ENCODE data around the gene SUGT1.

SUGT1 gene

DNA sequence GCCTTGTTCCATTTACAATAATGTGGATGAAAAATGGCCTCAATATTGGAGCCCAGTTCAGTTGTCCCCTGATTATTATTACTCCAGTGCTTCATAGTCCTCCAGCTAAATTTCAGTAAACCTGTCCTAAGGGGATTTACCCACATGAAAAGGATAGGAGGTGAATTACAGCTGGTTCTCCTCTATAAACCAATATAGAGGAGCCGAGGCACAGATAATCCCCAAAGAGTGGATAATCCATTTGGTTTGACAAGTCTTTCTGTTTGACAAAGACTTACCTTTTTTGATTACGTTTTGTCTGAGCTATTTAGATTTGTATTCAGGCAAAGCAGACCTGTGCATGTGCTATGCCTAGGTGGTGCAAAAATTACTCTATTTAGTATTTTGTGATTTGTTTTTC lies 84.3 kb downstream of the SUGT1 start:
- Histone ChIP-seq H3K27ac (ENCODE audit: low read length) (no peak overlapping the region), H3K9me3 (ENCODE audit: control insufficient read depth, insufficient read depth, low read length) (no peaks in the 10 kb centered on the region), H3K27me3 (ENCODE audit: control insufficient read depth, insufficient read depth, low read length) (no peaks in the 10 kb centered on the region), H3K4me3 (ENCODE audit: low read length) (no peak overlapping the region), H3K36me3 (ENCODE audit: control insufficient read depth, insufficient read depth, low read length) (peaks cover 2% of the 10 kb centered on the region; the same call in 1 of the 2 replicates), H3K4me1 (ENCODE audit: control insufficient read depth, insufficient read depth, low read length) (peaks cover 8% of the 10 kb centered on the region; the same call in 1 of the 2 replicates)
- DNase-seq (ENCODE audit: low read depth, low spot score), result no peak
- WGBS (ENCODE audit: insufficient coverage, insufficient read length), result no CpG with 5 or more reads among the region's 2 CpGs

DNA sequence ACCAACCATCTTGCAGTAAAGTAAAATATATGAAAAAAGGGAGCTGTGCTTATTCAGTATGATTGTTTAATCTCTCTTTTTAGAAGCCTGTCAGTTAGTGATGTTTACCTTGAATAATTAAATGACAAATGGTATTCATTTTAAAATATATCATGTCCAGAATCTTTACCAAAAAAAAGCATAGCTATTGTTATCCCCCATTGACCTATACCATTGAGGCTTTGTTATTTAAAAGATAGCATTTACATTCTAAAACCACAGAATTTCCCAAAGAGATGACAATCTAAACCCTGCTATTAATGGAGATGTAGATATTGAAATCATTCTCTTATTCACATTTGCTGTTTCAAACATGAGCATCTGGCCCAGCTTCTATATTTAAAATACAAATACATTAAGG lies 84.8 kb downstream of the SUGT1 start:
- Histone ChIP-seq H3K36me3 (ENCODE audit: control insufficient read depth, insufficient read depth, low read length) (peaks cover 2% of the 10 kb centered on the region; the same call in 1 of the 2 replicates), H3K27me3 (ENCODE audit: control insufficient read depth, insufficient read depth, low read length) (no peaks in the 10 kb centered on the region), H3K9me3 (ENCODE audit: control insufficient read depth, insufficient read depth, low read length) (no peaks in the 10 kb centered on the region), H3K27ac (ENCODE audit: low read length) (no peak overlapping the region), H3K4me3 (ENCODE audit: low read length) (no peak overlapping the region), H3K4me1 (ENCODE audit: control insufficient read depth, insufficient read depth, low read length) (peaks cover 8% of the 10 kb centered on the region; the same call in 1 of the 2 replicates)
- DNase-seq (ENCODE audit: low read depth, low spot score), result no peak

- H3K27ac ChIP-seq (ENCODE audit: low read length), result peak overlapping the region; percentile 34
- no peaks in the 10 kb centered on the region for H3K27me3 ChIP-seq (ENCODE audit: control insufficient read depth, insufficient read depth, low read length)
- WGBS (ENCODE audit: insufficient coverage, insufficient read length), result no CpG with 5 or more reads among the region's 4 CpGs
- DNase-seq (ENCODE audit: low read depth, low spot score), result no peak
- no peak overlapping the region for H3K4me3 ChIP-seq (ENCODE audit: low read length)
- peaks cover 8% of the 10 kb centered on the region; the same call in 1 of the 2 replicates for H3K4me1 ChIP-seq (ENCODE audit: control insufficient read depth, insufficient read depth, low read length)
- H3K9me3 ChIP-seq (ENCODE audit: control insufficient read depth, insufficient read depth, low read length), result no peaks in the 10 kb centered on the region
- H3K36me3 ChIP-seq (ENCODE audit: control insufficient read depth, insufficient read depth, low read length), result peaks cover under 1% of the 10 kb centered on the region; the same call in 1 of the 2 replicates
These were observed 85.3 kb downstream of the SUGT1 start for GRCh38 chr13:52737965-52738364.

DNA sequence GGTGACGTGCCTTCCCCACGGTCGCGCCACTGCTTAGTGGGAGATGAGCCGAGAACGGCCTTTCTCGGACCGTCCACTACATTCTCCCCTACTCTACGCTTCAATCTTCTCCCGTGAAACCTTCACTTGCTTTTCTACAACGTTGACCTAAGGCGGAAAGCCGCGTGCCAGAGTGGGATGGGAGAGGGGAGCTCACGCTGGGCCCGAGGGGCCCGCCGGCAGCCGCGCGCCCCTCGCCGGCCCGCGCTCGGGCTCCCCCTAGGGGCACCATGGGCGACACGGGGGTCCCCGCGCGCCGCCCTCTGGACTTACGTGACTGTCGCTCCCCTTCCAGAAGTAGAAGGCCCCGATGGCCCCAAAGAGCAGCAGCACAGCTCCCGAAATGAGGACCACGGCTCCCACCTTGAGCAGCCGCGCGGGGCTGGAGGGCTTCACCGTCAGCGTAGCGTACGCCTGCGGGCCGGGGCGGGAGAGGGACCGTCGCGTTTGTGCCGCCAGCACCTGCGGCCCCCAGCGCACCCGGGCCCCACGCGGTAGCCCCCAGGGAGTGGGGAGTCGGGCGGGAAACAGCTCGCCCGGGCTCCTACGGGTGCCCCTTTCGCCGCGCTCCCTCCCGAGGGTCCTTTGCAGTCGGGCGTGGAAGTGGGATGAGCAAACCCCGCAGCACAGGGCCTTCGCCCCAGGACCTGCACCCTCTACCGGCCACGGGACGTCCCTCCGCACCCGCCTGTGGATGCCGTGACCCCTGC lies 86.3 kb downstream of the SUGT1 start:
- DNase-seq (ENCODE audit: low read depth, low spot score), result no peak
- H3K27me3 ChIP-seq (ENCODE audit: control insufficient read depth, insufficient read depth, low read length), result no peaks in the 10 kb centered on the region
- no peaks in the 10 kb centered on the region for H3K9me3 ChIP-seq (ENCODE audit: control insufficient read depth, insufficient read depth, low read length)
- WGBS (ENCODE audit: insufficient coverage, insufficient read length), result no CpG with 5 or more reads among the region's 75 CpGs
- H3K4me3 ChIP-seq (ENCODE audit: low read length), result peak overlapping the region; percentile 52; the same call in 1 of the 2 replicates
- H3K27ac ChIP-seq (ENCODE audit: low read length), result no peak overlapping the region
- peaks cover 8% of the 10 kb centered on the region; the same call in 1 of the 2 replicates for H3K4me1 ChIP-seq (ENCODE audit: control insufficient read depth, insufficient read depth, low read length)
- no peaks in the 10 kb centered on the region; the same call in 1 of the 2 replicates for H3K36me3 ChIP-seq (ENCODE audit: control insufficient read depth, insufficient read depth, low read length)

DNA sequence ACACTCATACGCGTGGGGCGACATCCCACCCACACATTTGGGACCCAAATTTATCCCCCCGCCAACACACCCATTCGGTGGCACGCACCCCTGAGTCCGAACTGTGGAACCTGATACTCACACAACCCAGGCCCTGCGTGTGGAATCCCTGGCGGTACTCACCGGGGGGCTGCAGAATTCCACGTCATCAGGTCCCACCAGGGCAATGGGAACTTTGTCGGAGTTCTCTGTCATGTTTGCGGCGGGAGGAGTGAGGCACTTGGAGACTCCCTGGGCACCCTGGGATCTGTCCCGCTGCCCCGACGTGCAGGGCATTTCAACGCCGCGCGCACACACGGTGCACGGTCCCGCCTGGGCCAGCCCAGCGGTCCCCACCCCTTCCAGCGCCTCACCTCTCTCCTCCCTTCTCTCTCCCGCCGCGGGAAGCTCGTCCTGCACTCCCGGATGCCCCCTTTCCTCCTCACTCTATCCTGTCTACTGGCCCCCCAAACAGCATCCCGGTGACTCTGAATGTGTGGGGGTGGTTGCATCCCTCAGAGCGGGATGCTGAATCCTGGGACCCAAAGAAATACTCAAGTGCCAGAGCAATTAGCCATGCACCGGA lies 86.9 kb downstream of the SUGT1 start, which contains the start of gene CNMD:
Gene CNMD, minus strand, starts transcription at position 353 of the 604 bp plus-strand sequence. Its CDS starts 119 bp downstream, at position 234.
- no peaks in the 10 kb centered on the region for H3K36me3 ChIP-seq (ENCODE audit: control insufficient read depth, insufficient read depth, low read length)
- no CpG with 5 or more reads among the region's 34 CpGs for WGBS (ENCODE audit: insufficient coverage, insufficient read length)
- H3K4me3 ChIP-seq (ENCODE audit: low read length), result peak within 1 kb of the TSS; percentile 52; the same call in 1 of the 2 replicates
- peaks cover 8% of the 10 kb centered on the region; the same call in 1 of the 2 replicates for H3K4me1 ChIP-seq (ENCODE audit: control insufficient read depth, insufficient read depth, low read length)
- no peaks in the 10 kb centered on the region for H3K27me3 ChIP-seq (ENCODE audit: control insufficient read depth, insufficient read depth, low read length)
- H3K9me3 ChIP-seq (ENCODE audit: control insufficient read depth, insufficient read depth, low read length), result no peaks in the 10 kb centered on the region
- no peak within 1 kb of the TSS for H3K27ac ChIP-seq (ENCODE audit: low read length)
- no peak for DNase-seq (ENCODE audit: low read depth, low spot score)

DNA sequence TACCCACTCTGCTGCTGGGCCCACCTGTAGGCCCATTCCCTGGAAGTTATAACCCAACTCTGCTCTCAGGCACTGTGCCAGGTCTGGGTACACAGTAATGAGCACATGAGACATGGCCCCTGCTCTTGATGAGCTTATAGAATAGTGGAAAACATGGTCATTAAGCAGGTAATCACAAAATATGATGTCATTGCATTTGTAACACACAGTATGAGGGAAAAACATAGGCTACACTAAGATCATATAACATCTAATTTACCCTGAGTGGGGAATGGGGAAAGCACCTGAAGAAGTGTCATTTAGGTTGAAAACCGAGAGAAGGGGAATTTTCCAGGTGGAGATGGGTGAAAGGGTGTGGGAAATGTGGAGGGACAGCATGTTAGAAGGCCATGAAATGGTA lies 90.9 kb downstream of the SUGT1 start:
- no CpG with 5 or more reads among the region's 1 CpG for WGBS (ENCODE audit: insufficient coverage, insufficient read length)

GRCh38 chr13:52743988-52744387 lies 91.4 kb downstream of the SUGT1 start:
- no peaks in the 10 kb centered on the region for H3K36me3 ChIP-seq (ENCODE audit: control insufficient read depth, insufficient read depth, low read length)
- no peaks in the 10 kb centered on the region for H3K9me3 ChIP-seq (ENCODE audit: control insufficient read depth, insufficient read depth, low read length)
- H3K27me3 ChIP-seq (ENCODE audit: control insufficient read depth, insufficient read depth, low read length), result no peaks in the 10 kb centered on the region
- DNase-seq (ENCODE audit: low read depth, low spot score), result no peak
- H3K27ac ChIP-seq (ENCODE audit: low read length), result no peak overlapping the region
- no peak overlapping the region for H3K4me3 ChIP-seq (ENCODE audit: low read length)
- H3K4me1 ChIP-seq (ENCODE audit: control insufficient read depth, insufficient read depth, low read length), result peaks cover 5% of the 10 kb centered on the region; the same call in 1 of the 2 replicates
- WGBS (ENCODE audit: insufficient coverage, insufficient read length), result no CpG with 5 or more reads among the region's 3 CpGs

More for the DNA sequence above, 90.9 kb downstream of the SUGT1 start:
- no peaks in the 10 kb centered on the region for H3K9me3 ChIP-seq (ENCODE audit: control insufficient read depth, insufficient read depth, low read length)
- no peaks in the 10 kb centered on the region for H3K27me3 ChIP-seq (ENCODE audit: control insufficient read depth, insufficient read depth, low read length)
- no peak for DNase-seq (ENCODE audit: low read depth, low spot score)
- H3K4me1 ChIP-seq (ENCODE audit: control insufficient read depth, insufficient read depth, low read length), result peaks cover 6% of the 10 kb centered on the region; the same call in 1 of the 2 replicates
- H3K36me3 ChIP-seq (ENCODE audit: control insufficient read depth, insufficient read depth, low read length), result no peaks in the 10 kb centered on the region
- H3K27ac ChIP-seq (ENCODE audit: low read length), result no peak overlapping the region
- no peak overlapping the region for H3K4me3 ChIP-seq (ENCODE audit: low read length)

DNA sequence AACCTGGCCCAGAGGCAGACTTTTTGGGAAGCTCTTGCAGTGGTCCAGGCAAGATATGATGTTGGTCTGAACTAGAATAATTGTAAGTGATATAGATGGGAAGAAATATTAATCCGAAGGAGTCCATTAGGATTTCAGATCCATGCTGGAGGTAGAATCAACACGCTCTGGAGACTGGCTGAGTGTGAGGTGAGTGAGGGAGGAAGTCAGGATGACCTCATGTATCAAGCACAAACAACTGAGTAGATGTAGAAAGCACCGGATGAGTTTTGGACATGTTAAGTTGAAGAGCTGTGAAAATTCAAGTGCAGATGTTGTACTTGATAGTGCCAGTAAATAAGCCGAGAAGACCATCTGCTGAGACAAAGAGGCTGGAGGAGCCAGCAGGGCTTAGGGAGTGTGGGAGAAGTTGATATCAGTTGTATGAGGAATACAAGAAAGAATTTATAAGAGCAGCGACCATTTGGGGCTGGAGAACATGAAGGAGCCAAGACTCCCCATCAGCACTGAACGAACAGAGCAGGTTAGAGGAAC lies 92.3 kb downstream of the SUGT1 start:
- Histone ChIP-seq H3K27ac (ENCODE audit: low read length) (no peak overlapping the region), H3K27me3 (ENCODE audit: control insufficient read depth, insufficient read depth, low read length) (no peaks in the 10 kb centered on the region), H3K4me1 (ENCODE audit: control insufficient read depth, insufficient read depth, low read length) (peaks cover 5% of the 10 kb centered on the region; the same call in 1 of the 2 replicates), H3K9me3 (ENCODE audit: control insufficient read depth, insufficient read depth, low read length) (no peaks in the 10 kb centered on the region), H3K36me3 (ENCODE audit: control insufficient read depth, insufficient read depth, low read length) (no peaks in the 10 kb centered on the region), H3K4me3 (ENCODE audit: low read length) (no peak overlapping the region)
- DNase-seq (ENCODE audit: low read depth, low spot score), result no peak
- no CpG with 5 or more reads among the region's 6 CpGs for WGBS (ENCODE audit: insufficient coverage, insufficient read length)

DNA sequence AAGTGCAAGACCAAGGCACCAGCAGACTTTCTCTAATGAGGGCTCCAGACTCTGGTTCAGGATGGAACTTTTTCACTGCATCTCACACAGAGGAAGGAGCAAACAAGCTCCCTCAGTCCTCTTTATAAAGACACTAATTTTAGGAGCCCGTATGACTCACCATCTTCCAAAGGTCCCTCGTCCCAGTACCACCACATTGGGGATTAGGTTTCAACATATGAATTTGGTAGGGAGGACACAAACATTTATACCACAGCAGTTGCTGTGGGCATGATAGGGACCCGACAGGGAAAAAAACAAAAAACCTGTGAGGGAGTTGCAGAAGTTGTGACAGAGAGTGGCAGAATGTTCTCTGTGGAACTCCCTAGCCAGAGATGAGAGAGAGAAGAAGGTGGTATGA lies 93.5 kb downstream of the SUGT1 start:
- no CpG with 5 or more reads among the region's 3 CpGs for WGBS (ENCODE audit: insufficient coverage, insufficient read length)
- Histone ChIP-seq H3K27me3 (ENCODE audit: control insufficient read depth, insufficient read depth, low read length) (no peaks in the 10 kb centered on the region), H3K36me3 (ENCODE audit: control insufficient read depth, insufficient read depth, low read length) (no peaks in the 10 kb centered on the region), H3K9me3 (ENCODE audit: control insufficient read depth, insufficient read depth, low read length) (no peaks in the 10 kb centered on the region), H3K4me3 (ENCODE audit: low read length) (no peak overlapping the region), H3K27ac (ENCODE audit: low read length) (no peak overlapping the region), H3K4me1 (ENCODE audit: control insufficient read depth, insufficient read depth, low read length) (no peaks in the 10 kb centered on the region)
- no peak for DNase-seq (ENCODE audit: low read depth, low spot score)

- no peaks in the 10 kb centered on the region for H3K36me3 ChIP-seq (ENCODE audit: control insufficient read depth, insufficient read depth, low read length)
- H3K27ac ChIP-seq (ENCODE audit: low read length), result no peak overlapping the region
- H3K4me1 ChIP-seq (ENCODE audit: control insufficient read depth, insufficient read depth, low read length), result no peaks in the 10 kb centered on the region
- H3K9me3 ChIP-seq (ENCODE audit: control insufficient read depth, insufficient read depth, low read length), result no peaks in the 10 kb centered on the region
- WGBS (ENCODE audit: insufficient coverage, insufficient read length), result no CpG with 5 or more reads among the region's 5 CpGs
- H3K27me3 ChIP-seq (ENCODE audit: control insufficient read depth, insufficient read depth, low read length), result no peaks in the 10 kb centered on the region
- H3K4me3 ChIP-seq (ENCODE audit: low read length), result no peak overlapping the region
- DNase-seq (ENCODE audit: low read depth, low spot score), result no peak
These were observed 96.8 kb downstream of the SUGT1 start for GRCh38 chr13:52749419-52749818.

Data from iPS DF 6.9 (cell line).